C4-2B (cell line): ENCODE measurements around the gene ZNF618.
"Not testable (repeated sequence)": the region's sequence is repeated elsewhere in the genome, so short reads cannot be mapped to it uniquely, and the experiment has no call there.

ENCODE experiments used
- H3K27ac ChIP-seq: fragments of 450-650 bp; 2 replicates; pipeline ENCODE4 v1.5.1; 2017
- CTCF ChIP-seq: fragments of 450-650 bp; conservative IDR thresholded peaks from 2 replicates; pipeline ENCODE4 v1.5.1; 2017; ENCODE audit warnings: mild to moderate bottlenecking
- ZFX ChIP-seq: fragments of 450-650 bp; IDR thresholded peaks from 2 replicates; pipeline ENCODE4 v1.6.1; 2017

The ZNF618 gene

DNA sequence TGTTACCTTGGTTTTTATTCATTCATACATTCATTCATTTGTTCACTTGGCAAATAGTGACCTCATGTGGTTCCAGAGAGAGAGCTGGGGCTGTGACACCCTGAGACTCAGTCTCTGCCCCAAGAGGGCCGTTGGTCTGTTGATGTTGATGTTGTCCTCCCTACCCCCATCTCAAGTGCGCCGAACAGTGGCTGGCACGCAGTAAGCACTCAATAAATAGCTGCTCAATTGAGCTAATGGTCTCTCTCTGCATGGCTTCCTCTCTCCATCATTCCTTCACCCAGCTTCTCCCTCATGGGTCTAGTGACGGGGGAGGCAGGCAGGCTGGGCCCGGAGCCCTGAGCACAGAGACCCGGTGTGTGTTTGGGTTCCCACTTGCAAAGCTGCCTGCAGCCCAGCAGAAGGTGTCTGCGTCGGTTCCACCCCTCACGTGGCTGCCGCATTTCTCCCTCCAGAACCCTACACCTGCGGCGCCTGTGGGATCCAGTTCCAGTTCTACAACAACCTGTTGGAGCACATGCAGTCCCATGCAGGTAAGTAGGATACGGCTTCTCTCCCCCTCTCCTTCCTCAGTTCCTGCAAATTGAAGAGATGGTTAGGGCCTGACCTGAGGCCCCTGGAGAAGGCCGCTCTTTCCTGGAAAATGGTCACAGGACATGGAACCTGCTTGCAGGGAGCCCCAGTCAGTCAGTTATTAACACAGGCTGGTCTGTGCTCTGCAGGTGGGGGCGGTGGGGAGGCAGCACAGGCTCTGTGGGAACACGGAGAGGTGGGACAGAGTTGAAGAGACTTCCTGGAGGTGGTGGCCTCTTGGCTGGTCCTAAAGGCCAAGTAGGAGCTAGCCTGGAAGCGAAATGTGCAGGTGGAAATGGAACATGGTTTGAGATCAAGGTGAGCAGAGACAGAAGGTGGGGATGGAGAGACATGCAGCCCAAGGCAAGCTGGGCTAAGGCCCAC, 160.0 kb downstream of the ZNF618 start:
- no peak overlapping the region for H3K27ac ChIP-seq
- no peak for TF ChIP-seq CTCF
- TF ChIP-seq ZFX: no peak

GRCh38 chr9:114037249-114037648, 161.1 kb downstream of the ZNF618 start:
- TF ChIP-seq ZFX (no peak), CTCF (no peak)
- no peak overlapping the region for H3K27ac ChIP-seq

GRCh38 chr9:114037961-114038723, 162.0 kb downstream of the ZNF618 start:
- no peak overlapping the region for H3K27ac ChIP-seq
- TF ChIP-seq ZFX (no peak), CTCF (no peak)

- TF ChIP-seq CTCF: no peak
- no peak for TF ChIP-seq ZFX
These were observed 162.7 kb downstream of the ZNF618 start for GRCh38 chr9:114038724-114039313.

DNA sequence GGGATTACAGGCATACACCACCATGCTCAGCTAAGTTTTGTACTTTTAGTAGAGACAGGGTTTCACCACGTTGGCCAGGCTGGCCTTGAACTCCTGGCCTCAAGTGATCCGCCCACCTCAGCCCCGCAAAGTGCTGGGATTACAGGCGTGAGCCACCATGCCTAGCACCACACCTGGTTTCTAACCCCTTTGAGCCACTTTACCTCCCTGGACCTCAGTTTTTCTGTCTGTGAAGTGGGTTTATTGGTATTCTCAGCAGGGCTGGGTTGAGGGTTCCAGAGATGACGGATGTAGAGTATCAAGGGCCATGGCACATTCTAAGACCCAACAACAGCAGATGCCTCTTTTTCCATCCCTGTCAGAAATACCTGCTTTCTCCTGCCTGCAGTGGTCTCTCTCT, 163.4 kb downstream of the ZNF618 start:
- H3K27ac ChIP-seq: no peak overlapping the region
- TF ChIP-seq ZFX (no peak), CTCF (no peak)

More at GRCh38 chr9:114038724-114039313, 162.7 kb downstream of the ZNF618 start:
- H3K27ac ChIP-seq: no peak overlapping the region

GRCh38 chr9:114043660-114044059, 167.6 kb downstream of the ZNF618 start:
- not testable (repeated sequence) for H3K27ac ChIP-seq

- no peak overlapping the region for H3K27ac ChIP-seq
- no peak for TF ChIP-seq ZFX
- TF ChIP-seq CTCF: no peak
These were observed 170.2 kb downstream of the ZNF618 start for GRCh38 chr9:114046237-114046755.
